Stimulated activated naive B cell treated with anti-CD40 and anti-IgM and Interleukin-4, amounts not matched to agents 10 μg/mL and 1 μg/mL and 100 μg/mL, for 72 hours (primary cell): ENCODE data around the gene ZNF718.
"Not testable (repeated sequence)": the region's sequence is repeated elsewhere in the genome, so short reads cannot be mapped to it uniquely, and the experiment has no call there.

Source experiments
- ATAC-seq, 2 donors: fragments of 150-1000 bp; cut with Tn5 transposase; replicated peaks; 2 replicates each; pipeline ENCODE4 v1.10.0; 2021; ENCODE audit warnings: moderate library complexity in 1 of 2
- DNase-seq: peaks from one replicate; pipeline ENCODE4 v3.0.0; 2021
- H3K27ac Mint-ChIP-seq: one replicate; pipeline ENCODE4 v1.8.0; 2022; ENCODE audit warnings: mild to moderate bottlenecking, mixed read lengths
- H3K27me3 Mint-ChIP-seq, 2 donors: one replicate each; pipeline ENCODE4 v1.8.0; 2022; ENCODE audit warnings: mixed read lengths in 2 of 2
- H3K36me3 Mint-ChIP-seq, 2 donors: one replicate each; pipeline ENCODE4 v1.8.0; 2022; ENCODE audit warnings: mixed read lengths in 2 of 2, mild to moderate bottlenecking in 1 of 2
- H3K4me1 Mint-ChIP-seq, 2 donors: one replicate each; pipeline ENCODE4 v1.8.0; 2022; ENCODE audit warnings: mixed read lengths in 2 of 2, mild to moderate bottlenecking in 1 of 2
- H3K4me3 Mint-ChIP-seq, 2 donors: one replicate each; pipeline ENCODE4 v1.8.0; 2022; ENCODE audit warnings: mild to moderate bottlenecking in 2 of 2, mixed read lengths in 2 of 2, moderate library complexity in 1 of 2
- H3K9me3 Mint-ChIP-seq, 2 donors: one replicate each; pipeline ENCODE4 v1.8.0; 2022; ENCODE audit warnings: mixed read lengths in 2 of 2, mild to moderate bottlenecking in 1 of 2

ZNF718 gene

GRCh38 chr4:124275-125081 is at the start of gene ZNF718:
TSS of gene ZNF718 (plus strand) at chr4:124501. CDS start at chr4:124671, 170 bp downstream.
- peaks cover 17 to 24% of the 10 kb centered on the region in 2 donors for H3K4me1 Mint-ChIP-seq

DNA sequence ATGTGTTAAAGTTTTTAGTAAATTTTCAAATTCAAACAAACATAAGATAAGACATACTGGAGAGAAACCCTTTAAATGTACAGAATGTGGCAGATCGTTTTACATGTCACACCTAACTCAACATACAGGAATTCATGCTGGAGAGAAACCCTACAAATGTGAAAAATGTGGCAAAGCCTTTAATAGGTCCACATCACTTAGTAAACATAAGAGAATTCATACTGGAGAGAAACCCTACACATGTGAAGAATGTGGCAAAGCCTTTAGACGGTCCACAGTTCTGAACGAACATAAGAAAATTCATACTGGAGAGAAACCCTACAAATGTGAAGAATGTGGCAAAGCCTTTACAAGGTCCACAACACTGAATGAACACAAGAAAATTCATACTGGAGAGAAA is 38.4 kb upstream of the ZNF718 start:
- DNase-seq (no peak), ATAC-seq (no peak)
- Mint-ChIP-seq H3K4me3 (no peak overlapping the region), H3K4me1 (no peaks in the 10 kb centered on the region), H3K27me3 (no peaks in the 10 kb centered on the region), H3K27ac (peak overlapping the region; percentile 20), H3K36me3 (peaks cover 48 to 72% of the 10 kb centered on the region in 2 donors), H3K9me3 (peaks cover 25 to 26% of the 10 kb centered on the region in 2 donors)

More at GRCh38 chr4:124275-125081, at the start of gene ZNF718:
- peak; percentile 96 for DNase-seq
- peaks cover 30 to 40% of the 10 kb centered on the region in 2 donors for H3K36me3 Mint-ChIP-seq
- peak within 1 kb of the TSS; percentile 98 for H3K27ac Mint-ChIP-seq
- H3K27me3 Mint-ChIP-seq, result peaks cover 0 to 6% of the 10 kb centered on the region in 2 donors
- peak; percentile 97 to 98 for ATAC-seq
- H3K4me3 Mint-ChIP-seq, result peak within 1 kb of the TSS; percentile 98 to 100
- H3K9me3 Mint-ChIP-seq, result peaks cover 3 to 15% of the 10 kb centered on the region in 2 donors

DNA sequence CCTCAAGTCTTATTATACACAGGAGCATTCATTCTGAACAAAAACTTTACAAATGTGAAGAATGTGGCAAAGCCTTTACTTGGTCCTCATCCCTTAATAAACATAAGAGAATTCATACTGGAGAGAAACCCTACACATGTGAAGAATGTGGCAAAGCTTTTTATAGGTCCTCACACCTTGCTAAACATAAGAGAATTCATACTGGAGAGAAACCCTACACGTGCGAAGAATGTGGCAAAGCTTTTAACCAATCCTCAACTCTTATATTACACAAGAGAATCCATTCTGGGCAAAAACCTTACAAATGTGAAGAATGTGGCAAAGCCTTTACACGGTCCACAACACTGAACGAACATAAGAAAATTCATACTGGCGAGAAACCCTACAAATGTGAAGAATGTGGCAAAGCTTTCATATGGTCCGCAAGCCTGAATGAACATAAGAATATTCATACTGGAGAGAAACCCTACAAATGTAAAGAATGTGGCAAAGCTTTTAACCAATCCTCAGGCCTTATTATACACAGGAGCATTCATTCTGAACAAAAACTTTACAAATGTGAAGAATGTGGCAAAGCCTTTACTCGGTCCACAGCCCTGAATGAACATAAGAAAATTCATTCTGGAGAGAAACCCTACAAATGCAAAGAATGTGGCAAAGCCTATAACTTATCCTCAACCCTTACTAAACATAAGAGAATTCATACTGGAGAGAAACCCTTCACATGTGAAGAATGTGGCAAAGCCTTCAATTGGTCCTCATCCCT is 37.6 kb upstream of the ZNF718 start:
- H3K4me3 Mint-ChIP-seq, ATAC-seq, H3K27ac Mint-ChIP-seq, H3K27me3 Mint-ChIP-seq, H3K4me1 Mint-ChIP-seq, DNase-seq: not testable (repeated sequence)
- H3K36me3 Mint-ChIP-seq, result peaks cover 47 to 68% of the 10 kb centered on the region in 2 donors
- peaks cover 23 to 30% of the 10 kb centered on the region in 2 donors for H3K9me3 Mint-ChIP-seq

DNA sequence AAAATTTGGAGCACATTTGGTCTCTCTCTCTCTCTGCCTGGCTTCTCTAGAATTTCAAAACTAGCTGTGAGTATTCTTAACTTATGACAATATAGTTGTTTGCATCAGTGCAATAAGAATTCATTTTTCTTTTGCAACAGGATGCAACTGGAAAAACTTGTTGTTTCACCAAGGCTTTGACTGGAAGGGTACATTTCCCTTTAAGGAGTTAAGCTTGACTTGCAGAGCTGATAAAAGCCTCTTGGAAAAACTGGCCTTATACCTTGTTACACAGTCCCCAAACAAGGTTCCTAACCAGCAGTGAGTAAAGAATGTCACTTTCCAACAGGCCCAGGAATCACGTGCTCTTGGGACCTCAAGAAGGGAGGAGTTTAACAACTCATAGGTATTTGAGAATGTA is 25.9 kb upstream of the ZNF718 start:
- DNase-seq, result no peak
- ATAC-seq, result no peak
- H3K9me3 Mint-ChIP-seq, result peaks cover 30 to 37% of the 10 kb centered on the region in 2 donors
- H3K36me3 Mint-ChIP-seq, result peaks cover 9 to 25% of the 10 kb centered on the region in 2 donors
- H3K4me1 Mint-ChIP-seq, result no peaks in the 10 kb centered on the region
- no peak overlapping the region for H3K4me3 Mint-ChIP-seq
- no peak overlapping the region for H3K27ac Mint-ChIP-seq
- H3K27me3 Mint-ChIP-seq, result no peaks in the 10 kb centered on the region

DNA sequence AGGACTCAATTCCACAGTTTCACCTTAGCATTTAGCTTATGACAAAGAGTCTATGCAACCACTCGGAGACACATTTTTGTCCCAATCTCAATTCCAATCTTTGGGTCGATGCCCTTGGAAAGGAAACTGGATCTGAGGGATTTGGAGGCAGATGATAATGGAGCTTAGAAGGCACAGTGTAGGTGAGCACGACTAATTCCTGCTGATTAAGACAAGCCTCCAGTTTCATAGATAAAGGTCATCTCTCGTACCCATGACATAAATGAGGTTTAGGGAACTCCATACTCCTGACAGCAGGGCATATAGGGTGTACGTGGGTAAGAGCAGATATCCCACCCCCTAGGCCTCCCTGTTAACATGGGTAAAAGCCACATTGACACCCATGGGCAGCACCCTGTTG is 24.4 kb upstream of the ZNF718 start:
- no peak overlapping the region for H3K4me3 Mint-ChIP-seq
- ATAC-seq (no peak), DNase-seq (no peak)
- peaks cover 10 to 20% of the 10 kb centered on the region in 2 donors for H3K36me3 Mint-ChIP-seq
- H3K4me1 Mint-ChIP-seq, result no peaks in the 10 kb centered on the region
- peaks cover 5 to 6% of the 10 kb centered on the region in 2 donors for H3K27me3 Mint-ChIP-seq
- H3K27ac Mint-ChIP-seq, result no peak overlapping the region
- H3K9me3 Mint-ChIP-seq, result peaks cover 24 to 37% of the 10 kb centered on the region in 2 donors

GRCh38 chr4:107083-107443 is 17.2 kb upstream of the ZNF718 start:
- ATAC-seq (no peak), DNase-seq (no peak)
- Mint-ChIP-seq H3K27ac (no peak overlapping the region), H3K36me3 (peaks cover 23 to 36% of the 10 kb centered on the region in 2 donors), H3K9me3 (peaks cover 46 to 62% of the 10 kb centered on the region in 2 donors), H3K4me1 (peaks cover 2 to 5% of the 10 kb centered on the region in 2 donors), H3K4me3 (no peak overlapping the region), H3K27me3 (peaks cover 63 to 70% of the 10 kb centered on the region in 2 donors)

DNA sequence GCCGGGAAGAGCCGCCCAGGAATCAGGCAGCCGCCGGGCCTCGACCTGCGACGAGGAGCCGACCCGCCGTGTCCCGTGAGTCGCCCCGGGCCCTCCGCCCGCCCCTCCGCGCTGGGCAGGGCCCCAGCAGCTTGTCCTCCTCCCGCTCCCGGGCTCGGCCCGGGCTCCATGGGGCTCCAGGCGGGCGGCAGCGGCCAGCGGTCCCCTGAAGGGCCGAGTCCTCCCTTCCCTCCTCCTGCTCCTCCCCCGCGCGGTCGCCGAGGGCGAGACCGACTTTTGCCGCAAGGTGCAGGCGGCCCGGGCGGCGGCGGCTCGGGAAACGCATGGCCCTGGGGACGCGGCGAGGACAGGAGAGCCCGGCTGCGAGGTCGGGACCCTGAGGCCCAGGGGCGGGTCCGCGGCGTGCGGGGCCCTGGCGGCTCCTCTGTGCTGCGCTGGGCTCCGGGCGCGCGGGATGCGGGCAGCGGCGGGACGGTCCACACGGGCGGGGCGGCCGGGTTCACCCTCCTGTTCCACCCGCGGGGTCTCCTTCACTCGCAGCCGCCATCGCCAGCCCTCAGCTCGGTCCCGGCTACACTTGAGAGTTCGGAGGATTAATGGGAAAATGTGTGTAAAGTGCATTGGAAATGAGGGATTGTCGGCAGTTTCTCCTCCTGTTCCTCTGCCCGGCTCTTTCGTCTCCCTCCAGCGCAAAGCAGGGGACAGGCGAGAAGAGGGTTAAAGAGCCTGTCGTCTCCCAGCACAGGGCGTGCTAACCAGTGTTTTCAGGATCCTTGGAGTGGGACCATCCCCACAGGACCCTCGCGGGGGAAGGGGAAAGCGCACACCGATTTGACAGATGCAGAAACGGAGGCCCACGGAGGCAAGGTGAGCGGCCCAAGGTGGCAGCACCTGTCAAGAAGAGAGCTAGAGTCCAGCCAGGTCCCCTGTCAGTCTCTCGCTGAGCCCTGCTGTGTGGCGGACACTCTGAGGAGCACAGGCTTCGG is 16.6 kb upstream of the ZNF718 start:
- no peak overlapping the region for H3K27ac Mint-ChIP-seq
- H3K4me3 Mint-ChIP-seq, result peak overlapping the region in 1 of 2 donors; percentile 2
- peaks cover 43 to 58% of the 10 kb centered on the region in 2 donors for H3K9me3 Mint-ChIP-seq
- DNase-seq (no peak), ATAC-seq (peak in 1 of 2 donors; percentile 25)
- H3K27me3 Mint-ChIP-seq, result peaks cover 63 to 71% of the 10 kb centered on the region in 2 donors
- H3K4me1 Mint-ChIP-seq, result peaks cover 2 to 5% of the 10 kb centered on the region in 2 donors
- H3K36me3 Mint-ChIP-seq, result peaks cover 23 to 38% of the 10 kb centered on the region in 2 donors

- no peak overlapping the region for H3K4me3 Mint-ChIP-seq
- DNase-seq (no peak), ATAC-seq (no peak)
- H3K4me1 Mint-ChIP-seq, result peaks cover 7 to 13% of the 10 kb centered on the region in 2 donors
- H3K36me3 Mint-ChIP-seq, result peaks cover 31 to 40% of the 10 kb centered on the region in 2 donors
- no peak overlapping the region for H3K27ac Mint-ChIP-seq
- peaks cover 41 to 50% of the 10 kb centered on the region in 2 donors for H3K9me3 Mint-ChIP-seq
- peaks cover 36 to 42% of the 10 kb centered on the region in 2 donors for H3K27me3 Mint-ChIP-seq
Measured at GRCh38 chr4:112771-113170, 11.5 kb upstream of the ZNF718 start.

GRCh38 chr4:113732-114131 is 10.6 kb upstream of the ZNF718 start:
- H3K9me3 Mint-ChIP-seq, result peaks cover 40 to 48% of the 10 kb centered on the region in 2 donors
- H3K36me3 Mint-ChIP-seq, result peaks cover 29 to 32% of the 10 kb centered on the region in 2 donors
- H3K27ac Mint-ChIP-seq, result no peak overlapping the region
- H3K4me3 Mint-ChIP-seq, result no peak overlapping the region
- H3K4me1 Mint-ChIP-seq, result peaks cover 7 to 9% of the 10 kb centered on the region in 2 donors
- ATAC-seq, result no peak
- no peak for DNase-seq
- peaks cover 27 to 33% of the 10 kb centered on the region in 2 donors for H3K27me3 Mint-ChIP-seq

DNA sequence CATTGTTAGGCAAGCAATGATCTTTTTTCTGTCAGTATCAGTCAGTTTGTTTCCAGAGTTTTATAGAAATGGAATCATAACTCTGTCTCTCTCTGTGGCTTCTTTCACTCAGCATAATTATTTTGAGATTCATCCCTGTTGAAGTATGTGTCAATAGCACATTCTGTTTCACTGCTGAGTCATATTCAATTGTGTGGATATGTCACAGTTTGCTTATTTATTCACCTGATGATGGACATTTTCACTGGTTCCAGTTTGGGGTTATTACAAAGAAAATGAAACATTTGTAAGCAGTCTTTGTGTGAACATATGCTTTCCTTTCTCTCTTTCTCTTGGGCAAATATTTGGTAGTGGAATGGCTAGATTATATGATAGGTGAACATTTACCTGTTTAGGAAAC is 10.2 kb upstream of the ZNF718 start:
- peaks cover 25 to 28% of the 10 kb centered on the region in 2 donors for H3K36me3 Mint-ChIP-seq
- no peak for ATAC-seq
- H3K9me3 Mint-ChIP-seq, result peaks cover 36 to 44% of the 10 kb centered on the region in 2 donors
- peaks cover 23 to 29% of the 10 kb centered on the region in 2 donors for H3K27me3 Mint-ChIP-seq
- peaks cover 6 to 9% of the 10 kb centered on the region in 2 donors for H3K4me1 Mint-ChIP-seq
- no peak overlapping the region for H3K27ac Mint-ChIP-seq
- no peak overlapping the region for H3K4me3 Mint-ChIP-seq
- DNase-seq, result no peak

- ATAC-seq (peak; percentile 71 to 77), DNase-seq (no peak)
- peaks cover 2 to 13% of the 10 kb centered on the region in 2 donors for H3K27me3 Mint-ChIP-seq
- H3K4me3 Mint-ChIP-seq, result no peak overlapping the region
- H3K36me3 Mint-ChIP-seq, result peaks cover 17 to 24% of the 10 kb centered on the region in 2 donors
- peaks cover 10 to 17% of the 10 kb centered on the region in 2 donors for H3K4me1 Mint-ChIP-seq
- no peak overlapping the region for H3K27ac Mint-ChIP-seq
- peaks cover 24 to 30% of the 10 kb centered on the region in 2 donors for H3K9me3 Mint-ChIP-seq
Measured at GRCh38 chr4:116499-116898, 7.8 kb upstream of the ZNF718 start.

DNA sequence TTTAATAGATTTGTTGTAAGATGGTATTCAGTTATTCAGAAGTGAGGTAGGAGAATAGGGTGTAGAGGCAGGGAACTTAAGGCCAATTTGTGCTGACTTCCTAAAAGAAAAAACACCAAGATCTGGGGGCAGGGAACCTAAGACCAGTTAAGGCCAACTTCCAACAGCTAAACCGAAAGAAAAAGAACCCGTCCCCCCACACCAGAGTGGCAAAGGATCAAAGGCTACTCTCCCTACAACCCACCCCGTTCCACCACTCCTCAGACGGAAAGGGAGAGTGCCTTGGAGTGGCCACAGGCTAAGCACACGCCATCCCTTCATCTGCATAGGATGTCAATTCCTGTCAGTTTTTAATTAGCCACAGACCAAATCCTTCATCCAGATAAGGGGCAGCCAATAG is 3.7 kb upstream of the ZNF718 start:
- peaks cover 0 to 6% of the 10 kb centered on the region in 2 donors for H3K27me3 Mint-ChIP-seq
- H3K27ac Mint-ChIP-seq, result no peak overlapping the region
- ATAC-seq, result no peak
- no peak for DNase-seq
- peaks cover 22 to 38% of the 10 kb centered on the region in 2 donors for H3K36me3 Mint-ChIP-seq
- peaks cover 17 to 22% of the 10 kb centered on the region in 2 donors for H3K9me3 Mint-ChIP-seq
- H3K4me1 Mint-ChIP-seq, result peaks cover 18 to 27% of the 10 kb centered on the region in 2 donors
- no peak overlapping the region for H3K4me3 Mint-ChIP-seq

DNA sequence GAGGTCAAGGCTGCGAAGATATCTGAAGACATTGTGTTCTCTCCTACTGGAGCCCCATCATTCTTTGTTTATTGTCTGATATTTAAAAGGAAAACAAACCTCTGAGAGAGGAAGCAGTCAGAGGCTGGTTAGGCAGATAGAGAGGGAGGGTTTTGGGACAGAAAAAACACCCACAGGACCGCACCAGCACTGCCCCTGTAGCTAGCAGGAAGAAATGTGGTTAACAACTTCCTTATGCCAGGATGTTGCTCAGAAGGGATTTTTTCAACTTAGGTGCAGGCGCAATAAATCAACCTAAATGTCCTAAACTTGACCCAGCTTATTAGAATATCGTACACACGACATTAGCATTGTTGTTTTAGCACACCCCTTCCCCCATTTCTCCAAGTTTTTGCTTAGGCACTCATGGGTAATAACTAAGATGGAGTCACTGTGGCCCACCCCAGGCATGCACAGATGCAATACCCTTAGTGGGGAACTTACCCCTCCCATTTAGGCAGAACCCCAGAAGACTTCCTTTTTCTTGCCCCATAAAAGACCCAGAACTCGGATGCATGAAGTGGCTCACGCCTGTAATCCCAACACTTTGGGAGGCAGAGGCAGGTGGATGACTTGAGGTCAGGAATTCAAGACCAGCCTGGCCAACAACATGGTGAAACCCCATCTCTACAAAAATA is 2.8 kb upstream of the ZNF718 start:
- peaks cover 25 to 39% of the 10 kb centered on the region in 2 donors for H3K36me3 Mint-ChIP-seq
- peaks cover 16 to 23% of the 10 kb centered on the region in 2 donors for H3K9me3 Mint-ChIP-seq
- peaks cover 21 to 30% of the 10 kb centered on the region in 2 donors for H3K4me1 Mint-ChIP-seq
- DNase-seq (no peak), ATAC-seq (no peak)
- H3K4me3 Mint-ChIP-seq, result peak overlapping the region; percentile 2 to 27
- peak overlapping the region; percentile 47 for H3K27ac Mint-ChIP-seq
- peaks cover 0 to 6% of the 10 kb centered on the region in 2 donors for H3K27me3 Mint-ChIP-seq
